Activated naive CD4-positive, alpha-beta T cell treated with anti-CD3 and anti-CD28 coated beads, Interleukin-2, amount 10 ng/mL, durations not matched to agents 5 hours and 36 hours (primary cell): ENCODE data around the gene NUDT7. TPM values are rescaled to one million over a fixed set of nuclear protein-coding genes. Genes with fewer than 3 reads are reported as not detected.

Experiments used
- total RNA-seq, 2 experiments: library from RNA; stranded (reverse); gene quantifications; one replicate each; pipeline ENCODE4 v1.2.3, GENCODE V29; 2021

Gene NUDT7
- total RNA-seq, result 1 to 10 TPM; 6.8 to 8.8 TPM

DNA sequence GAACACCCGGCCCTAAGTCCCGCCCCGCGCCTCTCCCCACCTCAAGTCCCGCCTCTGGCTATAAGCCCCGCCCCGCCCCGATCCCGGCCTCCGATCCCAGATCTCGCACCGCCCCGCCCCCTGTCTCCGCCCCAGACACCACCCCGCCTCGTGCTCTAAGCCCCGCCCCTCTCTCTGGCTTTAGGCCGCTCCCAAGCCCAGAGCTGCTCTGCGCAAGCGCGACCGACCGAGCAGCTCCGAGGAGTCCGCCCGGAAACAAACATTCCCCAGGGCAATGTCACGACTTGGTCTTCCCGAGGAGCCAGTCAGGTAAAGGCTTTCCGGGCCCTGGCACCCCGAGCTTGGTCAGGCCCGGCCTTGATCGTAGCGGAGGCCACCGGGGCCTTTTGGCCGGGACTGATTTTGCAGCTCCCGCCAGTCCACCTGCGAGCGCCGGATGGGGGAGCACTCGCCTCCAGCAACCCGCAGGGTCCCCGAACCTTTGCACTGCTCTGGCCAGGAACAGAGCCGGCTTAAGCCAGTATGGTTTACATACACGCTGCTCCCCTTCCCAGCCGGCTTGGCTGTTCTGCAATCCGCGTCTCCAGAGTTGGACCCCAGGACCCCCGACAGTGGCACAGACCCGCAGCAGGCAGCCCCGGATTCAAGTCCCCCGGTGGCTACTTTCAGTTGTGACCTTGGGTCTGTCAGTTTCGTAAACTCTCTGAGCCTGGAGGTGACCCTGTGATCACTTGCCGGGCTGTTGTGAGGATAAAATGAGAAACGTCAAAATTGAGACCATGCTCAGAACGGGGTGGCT is at the start of gene NUDT7:
TSS of gene NUDT7 (plus strand) at position 206 of the 799 bp plus-strand sequence. CDS start at position 275, 69 bp downstream.

DNA sequence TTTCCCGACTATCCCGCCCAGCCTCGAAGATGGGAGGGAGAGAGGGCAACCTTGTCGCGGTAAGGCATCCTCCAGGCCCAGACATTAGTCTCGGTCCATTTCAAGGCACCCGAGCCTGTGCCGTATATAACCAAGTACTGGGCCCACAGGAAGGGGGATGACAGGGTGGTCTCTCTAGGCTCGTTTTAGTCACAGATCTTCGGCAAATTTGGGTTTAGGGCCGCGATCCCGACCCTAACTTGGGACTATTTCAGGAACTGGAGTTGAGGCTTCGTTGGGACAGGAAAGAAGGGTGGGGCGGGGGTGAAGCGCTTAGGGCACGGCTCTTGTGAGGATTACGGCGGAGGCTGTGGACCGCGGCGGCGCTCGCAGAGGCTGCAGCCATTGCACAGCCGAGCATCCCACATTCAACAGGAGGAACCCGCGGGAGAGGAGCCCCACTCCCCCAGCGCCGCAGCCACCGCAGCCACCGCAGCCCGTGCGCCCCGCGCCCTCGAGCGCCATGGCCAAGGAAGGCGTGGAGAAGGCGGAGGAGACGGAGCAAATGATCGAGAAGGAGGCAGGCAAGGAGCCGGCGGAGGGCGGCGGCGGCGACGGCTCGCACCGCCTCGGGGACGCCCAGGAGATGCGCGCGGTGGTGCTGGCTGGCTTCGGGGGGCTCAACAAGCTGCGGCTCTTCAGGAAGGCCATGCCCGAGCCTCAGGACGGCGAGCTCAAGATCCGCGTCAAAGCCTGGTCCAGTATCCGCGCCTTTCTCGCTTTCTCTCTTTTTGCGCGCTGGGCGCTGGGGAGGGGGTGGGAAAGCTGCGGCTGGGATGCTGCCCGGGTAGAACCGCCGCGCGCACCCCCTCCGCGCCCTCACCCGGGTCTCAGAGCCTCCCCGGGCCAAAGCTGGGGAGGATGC is 66.1 kb downstream of the NUDT7 start, which contains the start of gene VAT1L:
TSS of gene VAT1L (plus strand) at position 384 of the 904 bp plus-strand sequence. CDS start at position 503, 119 bp downstream.

Other genes with a start within 250 kb of the NUDT7 start
- not detected for gene VAT1L, start 66.0 kb downstream of the NUDT7 start, total RNA-seq